SK-N-SH (cell line): ENCODE measurements around the gene UBAC2. TPM values are rescaled to one million over a fixed set of nuclear protein-coding genes. Genes with fewer than 3 reads are reported as not detected.

Source experiments
- CTCF ChIA-PET: fragments of 300-600, 350-600 bp; formaldehyde crosslinking; extraction: SDS; loops from one replicate; lab custom pipeline; 2021; lab: Yijun Ruan, JAX
- POLR2A ChIA-PET: fragments of 350-600 bp; sonication (Branson Sonifier 250); formaldehyde crosslinking; extraction: SDS; loops from one replicate; lab custom pipeline; 2020; ENCODE audit warnings: antibody characterized with exemption, inconsistent platforms; lab: Yijun Ruan, JAX
- DNase-seq: peaks from one replicate; pipeline ENCODE4 v3.0.0; 2012
- H2AFZ ChIP-seq: fragments of 200-600 bp; sonication (generic); 2 replicates; pipeline ENCODE4 v1.8.1; 2016; ENCODE audit warnings: antibody characterized with exemption, mild to moderate bottlenecking, low read depth
- H3F3A ChIP-seq: fragments of 200-600 bp; sonication (generic); replicated peaks from 2 replicates; pipeline ENCODE3; 2016; ENCODE audit warnings: antibody characterized with exemption, mild to moderate bottlenecking; ENCODE audit not compliant: insufficient read depth
- H3K27ac ChIP-seq, 2 experiments: fragments of 200-500 bp in 1 of 2; fragments of 200-600 bp in 1 of 2; sonication (Bioruptor generic) in 1 of 2; sonication (generic), shearing (Covaris generic) in 1 of 2; 2 replicates each; pipeline versions ENCODE4 v1.5.1 to v1.6.1; 2014 to 2016; ENCODE audit warnings: low read depth in 2 of 2, inconsistent platforms in 1 of 2, low read length in 1 of 2, mild to moderate bottlenecking in 1 of 2, mixed read lengths in 1 of 2
- H3K27me3 ChIP-seq: fragments of 200-600 bp; sonication (generic), shearing (Covaris generic); 2 replicates; pipeline ENCODE4 v1.6.1; 2016; ENCODE audit warnings: mixed run types; ENCODE audit not compliant: insufficient read depth
- H3K36me3 ChIP-seq, 2 experiments: fragments of 200-500 bp in 1 of 2; fragments of 200-600 bp in 1 of 2; sonication (Bioruptor generic) in 1 of 2; sonication (generic) in 1 of 2; replicated peaks in 1 of 2; 2 replicates each; pipeline versions ENCODE3 to v1.5.1; 2014 to 2016; ENCODE audit warnings: low read length in 1 of 2, mild to moderate bottlenecking in 1 of 2; ENCODE audit not compliant: insufficient read depth in 2 of 2, control insufficient read depth in 1 of 2
- H3K4me1 ChIP-seq, 2 experiments: fragments of 200-500 bp in 1 of 2; fragments of 200-600 bp in 1 of 2; sonication (Bioruptor generic) in 1 of 2; sonication (generic), shearing (Covaris generic) in 1 of 2; 2 replicates each; pipeline versions ENCODE4 v1.5.1 to v1.6.1; 2014 to 2016; ENCODE audit warnings: low read depth in 1 of 2, low read length in 1 of 2, mixed run types in 1 of 2; ENCODE audit not compliant: insufficient read depth in 2 of 2, control insufficient read depth in 1 of 2
- H3K4me2 ChIP-seq: fragments of 200-600 bp; sonication (generic), shearing (Covaris generic); 2 replicates; pipeline ENCODE4 v1.6.1; 2017; ENCODE audit warnings: mixed run types
- H3K4me3 ChIP-seq, 2 experiments: fragments of 200-500 bp in 1 of 2; fragments of 200-600 bp in 1 of 2; sonication (Bioruptor generic) in 1 of 2; sonication (generic), shearing (Covaris generic) in 1 of 2; 2 replicates each; pipeline versions ENCODE4 v1.5.1 to v1.8.1; 2014 to 2016; ENCODE audit warnings: low read depth in 2 of 2, inconsistent platforms in 1 of 2, low read length in 1 of 2, mild to moderate bottlenecking in 1 of 2, mixed read lengths in 1 of 2, moderate library complexity in 1 of 2
- H3K79me2 ChIP-seq: fragments of 200-600 bp; sonication (generic); 2 replicates; pipeline ENCODE4 v1.8.1; 2017; ENCODE audit warnings: mild to moderate bottlenecking; ENCODE audit not compliant: insufficient read depth
- H3K9ac ChIP-seq: fragments of 200-600 bp; sonication (generic); 2 replicates; pipeline ENCODE4 v1.6.1; 2017; ENCODE audit warnings: mixed run types
- H3K9me2 ChIP-seq: fragments of 200-600 bp; sonication (generic); 2 replicates; pipeline ENCODE4 v1.6.1; 2017; ENCODE audit warnings: mixed run types
- H3K9me3 ChIP-seq: fragments of 200-600 bp; sonication (generic); 2 replicates; pipeline ENCODE4 v1.6.1; 2017; ENCODE audit warnings: mixed run types, mild to moderate bottlenecking, moderate library complexity
- H4K20me1 ChIP-seq: fragments of 200-600 bp; sonication (generic); 2 replicates; pipeline ENCODE4 v1.6.1; 2017; ENCODE audit warnings: mild to moderate bottlenecking, mixed run types; ENCODE audit not compliant: insufficient read depth
- EP300 ChIP-seq, 2 experiments: IDR thresholded peaks; 2 replicates each; pipeline versions ENCODE4 v1.4.0 to v1.6.1; 2012; ENCODE audit warnings: borderline replicate concordance in 1 of 2, low read depth in 1 of 2, low read length in 1 of 2
- EZH2phosphoT487 ChIP-seq: fragments of 200-600 bp; sonication (generic); IDR thresholded peaks from 2 replicates; pipeline ENCODE4 v1.6.1; 2017; ENCODE audit warnings: low read depth, mixed run types, mild to moderate bottlenecking, antibody characterized with exemption, moderate library complexity, borderline replicate concordance
- FOXM1 ChIP-seq: IDR thresholded peaks from 2 replicates; pipeline ENCODE4 v1.4.0; 2012; ENCODE audit warnings: low read depth, mild to moderate bottlenecking
- MEF2A ChIP-seq: IDR thresholded peaks from 2 replicates; pipeline ENCODE4 v1.4.0; 2012; ENCODE audit warnings: low read depth, borderline replicate concordance
- POLR2AphosphoS5 ChIP-seq: IDR thresholded peaks from 2 replicates; pipeline ENCODE4 v1.6.1; 2012; ENCODE audit warnings: low read depth, low read length
- RCOR1 ChIP-seq: fragments of 150-350 bp; IDR thresholded peaks from 2 replicates; pipeline ENCODE4 v1.6.1; 2017; ENCODE audit warnings: antibody characterized with exemption, low read length
- SIN3A ChIP-seq: IDR thresholded peaks from 2 replicates; pipeline ENCODE4 v1.6.1; 2012; ENCODE audit warnings: low read depth, mild to moderate bottlenecking, low read length, moderate library complexity, borderline replicate concordance
- SMC3 ChIP-seq: IDR thresholded peaks from 2 replicates; pipeline ENCODE4 v1.6.1; 2012; ENCODE audit warnings: low read depth, low read length, improper control_type of control experiment
- YY1 ChIP-seq: IDR thresholded peaks from 2 replicates; pipeline ENCODE4 v1.4.0; 2012; ENCODE audit warnings: low read depth, mild to moderate bottlenecking
- WGBS: methylation state at CpG from one replicate; pipeline ENCODE4 v1.1.6; 2017; ENCODE audit warnings: low lambda C conversion rate; 5-methylcytosine and 5-hydroxymethylcytosine counted together
- polyA plus RNA-seq, 3 experiments: library from polyadenylated mRNA; depleted of rRNA; stranded (reverse); fragments of >200 nt; gene quantifications; 2 replicates each; pipeline ENCODE4 v1.2.3, GENCODE V29; 2012
- TF ChIP-seq, protein P1 (sequence below): fragments of 150-350 bp; IDR thresholded peaks from 2 replicates; pipeline ENCODE4 v1.6.1; 2017; ENCODE audit warnings: antibody characterized with exemption, low read length, low read depth, borderline replicate concordance
- TF ChIP-seq, protein P2 (sequence below): IDR thresholded peaks from 2 replicates; pipeline ENCODE4 v1.4.0; 2012; ENCODE audit warnings: low read depth, borderline replicate concordance
- TF ChIP-seq, protein P3 (sequence below): fragments of 200-600 bp; sonication (generic); IDR thresholded peaks from 2 replicates; pipeline ENCODE4 v1.6.1; 2017; ENCODE audit warnings: antibody characterized with exemption, mild to moderate bottlenecking, moderate library complexity

UBAC2 gene
- polyA plus RNA-seq, 1 of the 3 experiments (the other 2 are of a cell fraction) = 79.0 TPM

DNA sequence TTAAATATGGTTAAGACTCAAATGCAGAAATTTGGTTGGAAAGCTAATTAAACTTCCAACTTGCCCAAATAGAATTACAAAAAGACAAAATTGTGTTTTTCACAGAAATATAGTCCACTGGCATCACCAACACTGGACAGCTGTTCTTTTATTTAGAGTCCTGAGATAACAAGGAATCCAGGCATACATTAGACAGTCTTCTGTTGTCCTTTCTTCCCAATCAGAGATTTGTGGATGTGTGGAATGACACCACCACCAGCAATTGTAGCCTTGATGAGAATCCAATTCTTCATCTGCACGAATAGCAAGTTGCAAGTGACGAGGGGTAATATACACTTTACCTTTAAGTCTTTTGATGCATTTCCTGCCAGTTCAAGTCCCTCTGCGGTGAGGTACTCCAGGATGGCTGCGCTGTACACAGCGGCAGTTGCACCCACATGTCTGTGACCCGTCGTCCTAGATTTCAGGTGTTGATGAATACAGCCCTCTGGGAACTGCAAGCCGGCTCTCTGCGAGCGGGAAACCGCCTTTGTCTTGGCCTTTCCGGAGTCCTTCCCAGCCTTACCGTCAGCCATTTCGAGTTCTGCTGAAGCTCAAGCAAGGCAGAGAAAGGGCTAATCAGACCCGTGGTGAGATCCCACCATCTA, 14.7 kb downstream of the UBAC2 start:
- H3K9me3 ChIP-seq = no peaks in the 10 kb centered on the region
- H3K9me2 ChIP-seq = no peaks in the 10 kb centered on the region
- POLR2A ChIA-PET = no interaction called here
- DNase-seq = no peak
- no peaks in the 10 kb centered on the region for H3K27me3 ChIP-seq
- H2AFZ ChIP-seq = no peak overlapping the region
- TF ChIP-seq, protein P1, sequence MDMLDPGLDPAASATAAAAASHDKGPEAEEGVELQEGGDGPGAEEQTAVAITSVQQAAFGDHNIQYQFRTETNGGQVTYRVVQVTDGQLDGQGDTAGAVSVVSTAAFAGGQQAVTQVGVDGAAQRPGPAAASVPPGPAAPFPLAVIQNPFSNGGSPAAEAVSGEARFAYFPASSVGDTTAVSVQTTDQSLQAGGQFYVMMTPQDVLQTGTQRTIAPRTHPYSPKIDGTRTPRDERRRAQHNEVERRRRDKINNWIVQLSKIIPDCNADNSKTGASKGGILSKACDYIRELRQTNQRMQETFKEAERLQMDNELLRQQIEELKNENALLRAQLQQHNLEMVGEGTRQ = no peak
- TF ChIP-seq, protein P2, sequence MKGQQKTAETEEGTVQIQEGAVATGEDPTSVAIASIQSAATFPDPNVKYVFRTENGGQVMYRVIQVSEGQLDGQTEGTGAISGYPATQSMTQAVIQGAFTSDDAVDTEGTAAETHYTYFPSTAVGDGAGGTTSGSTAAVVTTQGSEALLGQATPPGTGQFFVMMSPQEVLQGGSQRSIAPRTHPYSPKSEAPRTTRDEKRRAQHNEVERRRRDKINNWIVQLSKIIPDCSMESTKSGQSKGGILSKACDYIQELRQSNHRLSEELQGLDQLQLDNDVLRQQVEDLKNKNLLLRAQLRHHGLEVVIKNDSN = no peak
- TF ChIP-seq, protein P3, sequence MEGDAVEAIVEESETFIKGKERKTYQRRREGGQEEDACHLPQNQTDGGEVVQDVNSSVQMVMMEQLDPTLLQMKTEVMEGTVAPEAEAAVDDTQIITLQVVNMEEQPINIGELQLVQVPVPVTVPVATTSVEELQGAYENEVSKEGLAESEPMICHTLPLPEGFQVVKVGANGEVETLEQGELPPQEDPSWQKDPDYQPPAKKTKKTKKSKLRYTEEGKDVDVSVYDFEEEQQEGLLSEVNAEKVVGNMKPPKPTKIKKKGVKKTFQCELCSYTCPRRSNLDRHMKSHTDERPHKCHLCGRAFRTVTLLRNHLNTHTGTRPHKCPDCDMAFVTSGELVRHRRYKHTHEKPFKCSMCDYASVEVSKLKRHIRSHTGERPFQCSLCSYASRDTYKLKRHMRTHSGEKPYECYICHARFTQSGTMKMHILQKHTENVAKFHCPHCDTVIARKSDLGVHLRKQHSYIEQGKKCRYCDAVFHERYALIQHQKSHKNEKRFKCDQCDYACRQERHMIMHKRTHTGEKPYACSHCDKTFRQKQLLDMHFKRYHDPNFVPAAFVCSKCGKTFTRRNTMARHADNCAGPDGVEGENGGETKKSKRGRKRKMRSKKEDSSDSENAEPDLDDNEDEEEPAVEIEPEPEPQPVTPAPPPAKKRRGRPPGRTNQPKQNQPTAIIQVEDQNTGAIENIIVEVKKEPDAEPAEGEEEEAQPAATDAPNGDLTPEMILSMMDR = no peak
- TF ChIP-seq YY1 = no peak
- no peak for TF ChIP-seq POLR2AphosphoS5
- TF ChIP-seq SIN3A = no peak
- no peak for TF ChIP-seq FOXM1
- no peak for TF ChIP-seq MEF2A
- TF ChIP-seq RCOR1 = no peak
- no peak for TF ChIP-seq SMC3
- no peak for TF ChIP-seq EP300 (IDR thresholded peaks at IDR 0.05; ENCODE audit: borderline replicate concordance in 1 of 2, low read depth in 1 of 2, low read length in 1 of 2)
- TF ChIP-seq EZH2phosphoT487 = no peak
- H3K4me3 ChIP-seq = no peak overlapping the region
- no peaks in the 10 kb centered on the region; the same call in 1 of the 2 replicates for H4K20me1 ChIP-seq
- H3K36me3 ChIP-seq = peaks cover 0 to 3% of the 10 kb centered on the region in 2 experiments
- no peak overlapping the region for H3K4me2 ChIP-seq
- H3K27ac ChIP-seq = no peak overlapping the region
- WGBS = 93% methylated on average over 14 of the region's 15 CpGs
- no peak overlapping the region for H3K9ac ChIP-seq
- no peaks in the 10 kb centered on the region for H3F3A ChIP-seq
- H3K79me2 ChIP-seq = peaks cover 84% of the 10 kb centered on the region
- H3K4me1 ChIP-seq = peaks cover 0 to 10% of the 10 kb centered on the region in 2 experiments; a peak in 1 of 4 replicates
- CTCF ChIA-PET = interaction anchor here (1.1 to 1.5 kb wide), 4 partner anchors 39 to 222 kb away, joined by 3 to 4 read pairs (median 4); no protein-coding TSS in a partner anchor
